NOMO-1 treated with dmso at 0.1 percent for 144 hours (cell line): Measurements from ENCODE around the gene SIT1.

Source experiments
- DNase-seq: peaks from one replicate; lab custom pipeline; 2025; ENCODE audit not compliant: unreplicated experiment; lab: John Stamatoyannopoulos, UW

The SIT1 gene

DNA sequence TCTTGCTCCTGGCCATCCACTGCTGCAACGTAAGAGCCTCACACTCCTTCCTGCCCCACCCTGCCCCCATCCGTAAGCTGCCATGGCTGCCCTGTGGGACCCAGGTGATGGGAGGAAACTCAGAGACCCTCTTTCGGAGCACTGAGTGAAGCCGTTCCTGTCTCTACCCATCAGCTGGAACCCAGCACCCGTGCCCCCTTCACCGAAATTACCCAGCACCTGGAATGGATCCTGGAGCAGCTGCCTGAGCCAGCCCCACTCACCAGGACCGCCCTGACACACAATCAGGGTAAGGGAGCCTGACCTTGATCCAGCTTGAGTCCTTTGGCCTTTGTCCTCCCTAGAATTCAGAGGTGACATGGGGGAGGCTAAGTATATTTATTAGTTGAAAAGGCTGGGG, 42.5 kb downstream of the SIT1 start:
- no peak for DNase-seq

DNA sequence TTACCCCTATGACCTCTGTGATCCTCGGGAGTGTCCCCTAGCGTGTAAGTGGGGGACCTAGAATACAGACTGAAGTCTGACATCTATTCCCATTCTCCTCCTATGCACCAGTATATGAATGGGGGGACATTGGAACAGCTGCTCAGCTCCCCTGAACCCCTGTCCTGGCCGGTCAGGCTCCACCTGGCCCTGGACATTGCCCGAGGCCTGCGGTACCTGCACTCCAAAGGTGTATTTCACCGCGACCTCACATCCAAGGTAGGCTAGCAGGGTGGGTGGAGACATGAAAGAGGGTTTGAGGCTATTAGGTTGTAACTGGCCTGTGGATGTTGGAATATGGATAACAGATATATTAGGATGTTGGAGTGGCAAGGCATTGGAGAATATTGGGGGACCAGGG, 44.0 kb downstream of the SIT1 start:
- DNase-seq: no peak

DNA sequence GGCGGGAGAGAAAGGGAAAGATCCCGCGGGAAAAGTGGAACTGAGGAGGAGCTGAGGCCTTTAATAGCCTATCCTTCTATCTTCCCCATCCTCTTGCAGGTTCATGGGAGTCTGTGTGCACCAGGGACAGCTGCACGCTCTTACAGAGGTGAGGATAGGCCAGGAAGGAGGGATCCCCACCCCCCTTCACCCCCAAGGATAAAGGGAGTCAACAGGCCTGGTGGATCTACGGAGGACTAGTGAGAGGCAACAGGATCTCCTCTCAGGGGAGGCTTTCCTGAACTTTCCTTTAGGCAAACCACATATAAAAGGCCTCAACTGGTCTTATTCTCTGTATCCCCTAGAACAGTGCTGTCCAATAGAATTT, 44.6 kb downstream of the SIT1 start:
- DNase-seq: no peak

DNA sequence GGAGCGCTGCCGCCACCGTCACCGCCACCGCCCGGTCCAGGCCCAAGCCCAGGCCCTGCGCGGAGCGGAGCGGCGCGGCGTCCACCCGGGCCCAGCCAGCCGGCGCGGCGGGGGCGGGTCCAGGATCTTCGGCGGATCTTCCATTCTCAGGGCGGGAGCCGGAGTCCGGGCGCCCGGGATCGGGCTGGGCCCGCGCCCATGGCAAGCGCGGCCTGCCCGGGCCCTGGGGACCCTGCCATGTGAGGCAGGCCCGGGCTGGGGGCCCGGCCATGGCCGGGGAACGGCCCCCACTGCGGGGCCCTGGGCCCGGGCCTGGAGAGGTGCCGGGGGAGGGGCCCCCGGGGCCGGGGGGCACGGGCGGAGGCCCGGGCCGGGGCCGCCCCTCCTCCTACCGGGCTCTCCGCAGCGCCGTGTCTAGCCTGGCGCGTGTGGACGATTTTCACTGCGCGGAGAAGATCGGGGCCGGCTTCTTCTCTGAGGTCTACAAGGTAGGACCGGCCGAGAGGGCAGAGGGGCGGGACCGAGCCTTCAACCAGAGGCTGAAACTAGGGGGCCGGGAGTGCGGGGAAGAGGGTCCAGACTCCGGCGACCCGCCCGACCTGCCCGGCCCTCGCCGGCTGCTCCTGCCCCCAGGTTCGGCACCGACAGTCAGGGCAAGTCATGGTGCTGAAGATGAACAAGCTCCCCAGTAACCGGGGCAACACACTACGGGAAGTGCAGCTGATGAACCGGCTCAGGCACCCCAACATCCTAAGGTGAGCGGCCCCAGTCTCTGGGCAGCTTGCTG, 45.2 kb downstream of the SIT1 start:
- no peak for DNase-seq

DNA sequence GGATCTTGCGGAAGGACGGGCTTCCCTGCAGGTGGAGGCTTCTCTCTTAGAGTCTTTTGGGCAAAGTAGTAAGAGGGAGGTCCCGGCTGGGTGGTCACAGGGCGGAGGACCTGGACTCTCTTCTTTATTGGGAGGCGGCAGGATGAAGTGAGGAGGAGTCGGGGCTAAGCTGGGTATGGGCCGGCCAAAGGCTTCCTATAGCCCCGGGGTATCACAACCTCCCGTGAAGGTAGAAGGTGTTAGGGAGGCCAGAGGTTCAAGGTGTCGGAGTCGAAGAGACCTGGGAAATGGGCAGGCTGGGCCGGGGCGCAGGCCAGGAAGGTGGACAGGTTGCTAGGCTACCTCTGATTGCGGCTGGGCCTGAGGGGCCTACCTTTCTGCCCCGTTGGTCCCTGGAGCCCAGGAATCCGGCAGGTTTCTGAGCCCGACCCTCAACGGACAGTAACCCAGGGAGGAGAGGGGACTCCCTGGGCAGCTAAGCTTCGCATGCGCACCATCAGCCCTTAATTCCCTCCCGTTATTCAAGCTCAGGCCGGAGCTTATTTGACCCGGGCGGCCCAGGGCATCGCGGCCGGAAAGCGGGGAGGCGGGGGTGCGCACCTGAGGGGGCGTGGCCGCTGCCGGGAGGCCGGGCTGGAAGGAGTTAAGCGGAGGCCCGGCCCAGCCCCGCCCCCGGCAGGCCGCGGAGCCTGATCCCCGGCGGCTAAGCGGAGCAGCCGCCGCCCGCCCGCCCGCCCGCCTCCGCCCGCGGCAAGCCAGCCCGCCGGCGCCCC, 46.0 kb downstream of the SIT1 start, which contains the start of gene TESK1:
TESK1 (plus strand) TSS at position 685 of the 773 bp plus-strand sequence. CDS start 358 bp downstream, outside the sequence.
- peak; percentile 44 for DNase-seq

DNA sequence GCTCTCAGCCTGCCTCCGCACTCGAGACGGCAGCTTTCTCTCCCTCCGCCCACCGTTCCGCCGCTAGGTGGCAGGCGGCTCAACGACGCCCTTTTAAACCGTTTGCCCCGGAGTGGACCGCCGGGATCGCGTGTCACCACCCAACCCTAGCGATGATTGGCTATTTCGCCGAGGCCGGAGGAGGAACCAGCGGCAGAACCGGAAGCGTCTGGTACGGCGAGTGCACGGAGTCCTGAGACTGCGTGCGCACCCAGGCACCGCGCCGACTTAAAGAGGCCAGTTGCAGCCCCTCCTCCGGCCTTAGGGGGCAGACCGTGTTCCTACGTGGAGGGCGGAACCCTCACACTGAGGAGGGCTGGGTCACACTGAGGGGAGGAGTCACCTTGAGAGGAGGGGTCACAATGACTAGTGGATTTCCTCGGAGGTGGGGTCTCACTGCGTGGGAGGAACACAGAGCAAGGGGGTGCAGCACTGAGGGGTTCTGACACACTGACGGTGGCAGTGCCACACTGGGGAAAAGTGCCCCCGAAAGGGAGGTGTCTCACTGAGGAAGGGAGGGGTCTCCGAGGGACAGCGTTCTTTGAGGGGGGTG, 46.6 kb downstream of the SIT1 start:
- peak; percentile 100 for DNase-seq

DNA sequence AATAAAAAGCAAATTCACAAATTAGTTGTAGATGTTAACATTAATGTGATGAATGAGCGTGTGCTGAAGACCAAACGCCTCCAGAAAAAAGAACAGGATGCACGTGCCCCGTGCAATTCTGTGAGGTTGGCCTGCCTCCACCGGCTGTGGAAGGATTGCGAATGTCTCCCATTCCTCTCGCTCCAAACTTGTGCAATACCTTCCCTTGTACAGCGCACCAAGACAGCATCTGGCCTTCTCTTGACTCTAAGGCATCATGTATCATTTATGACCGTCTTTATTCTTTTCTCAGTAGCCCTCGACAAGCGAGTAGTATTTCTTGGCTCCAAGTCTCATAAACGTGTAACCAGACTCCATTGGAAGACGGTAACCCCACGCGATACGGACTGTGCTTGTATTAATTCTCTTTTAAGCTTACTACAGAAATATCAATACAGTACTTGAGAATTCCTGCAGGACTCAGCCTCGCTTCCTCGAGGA, 47.2 kb downstream of the SIT1 start:
- DNase-seq: peak; percentile 51

DNA sequence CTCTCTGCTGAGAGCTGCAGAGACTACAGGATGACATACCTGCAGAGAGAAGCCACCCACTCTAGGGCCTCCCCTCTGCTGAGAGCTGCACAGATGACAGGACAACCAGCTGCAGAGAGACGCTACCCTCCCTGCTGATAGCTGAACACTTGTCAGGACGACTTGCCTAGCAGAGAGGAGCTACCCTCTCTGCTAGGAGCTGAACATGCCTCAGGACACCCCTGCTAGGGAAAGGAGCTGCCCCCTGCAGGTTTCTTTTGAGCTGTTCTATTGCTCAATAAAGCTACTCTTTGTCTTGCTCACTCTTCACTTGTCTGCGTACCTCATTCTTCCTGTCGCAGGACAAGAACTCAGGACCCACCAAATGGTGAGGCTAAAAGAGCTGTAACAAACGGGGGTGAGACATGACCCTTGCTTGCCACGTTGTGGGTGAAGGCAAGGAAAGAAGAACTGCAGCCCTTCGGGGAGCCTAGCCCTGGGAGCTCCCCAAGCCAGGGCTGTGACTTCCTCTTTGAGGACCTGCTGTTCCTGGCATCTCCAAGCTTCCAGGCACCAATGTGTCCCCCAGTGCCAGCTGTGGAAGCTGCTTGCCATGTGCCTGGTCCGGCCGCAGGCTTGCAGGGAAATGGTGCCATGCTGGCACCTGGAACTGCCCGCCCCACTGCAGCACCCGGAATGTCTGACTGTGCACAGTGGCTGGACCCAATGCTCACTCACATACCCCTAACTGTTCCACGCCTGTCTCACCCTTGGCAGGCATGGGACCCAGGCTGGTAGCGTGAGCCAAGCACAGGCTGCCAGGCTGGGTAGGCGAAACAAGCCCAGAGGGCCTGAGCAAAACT, 50.7 kb downstream of the SIT1 start:
- no peak for DNase-seq
